ENCODE data around the gene UBE2L5. TPM values are rescaled to one million over a fixed set of nuclear protein-coding genes. Genes with fewer than 3 reads are reported as not detected.

Gene UBE2L5
- total RNA-seq, result 1 to 10 TPM in 1 of 4 donors, not detected in 3; 1.6 TPM

- no peak for DNase-seq (ENCODE audit: low spot score)
- TF ChIP-seq, protein P1, sequence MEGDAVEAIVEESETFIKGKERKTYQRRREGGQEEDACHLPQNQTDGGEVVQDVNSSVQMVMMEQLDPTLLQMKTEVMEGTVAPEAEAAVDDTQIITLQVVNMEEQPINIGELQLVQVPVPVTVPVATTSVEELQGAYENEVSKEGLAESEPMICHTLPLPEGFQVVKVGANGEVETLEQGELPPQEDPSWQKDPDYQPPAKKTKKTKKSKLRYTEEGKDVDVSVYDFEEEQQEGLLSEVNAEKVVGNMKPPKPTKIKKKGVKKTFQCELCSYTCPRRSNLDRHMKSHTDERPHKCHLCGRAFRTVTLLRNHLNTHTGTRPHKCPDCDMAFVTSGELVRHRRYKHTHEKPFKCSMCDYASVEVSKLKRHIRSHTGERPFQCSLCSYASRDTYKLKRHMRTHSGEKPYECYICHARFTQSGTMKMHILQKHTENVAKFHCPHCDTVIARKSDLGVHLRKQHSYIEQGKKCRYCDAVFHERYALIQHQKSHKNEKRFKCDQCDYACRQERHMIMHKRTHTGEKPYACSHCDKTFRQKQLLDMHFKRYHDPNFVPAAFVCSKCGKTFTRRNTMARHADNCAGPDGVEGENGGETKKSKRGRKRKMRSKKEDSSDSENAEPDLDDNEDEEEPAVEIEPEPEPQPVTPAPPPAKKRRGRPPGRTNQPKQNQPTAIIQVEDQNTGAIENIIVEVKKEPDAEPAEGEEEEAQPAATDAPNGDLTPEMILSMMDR (IDR thresholded peaks at IDR 0.05), result no peak
- peak; percentile 78 for ATAC-seq (ENCODE audit: low FRiP score)
These were observed at the start of gene UBE2L5 for GRCh38 chr13:30422054-30422839. Gene UBE2L5, plus strand, starts transcription at chr13:30422493. Its CDS starts 5,498 bp downstream, at chr13:30427991.

DNA sequence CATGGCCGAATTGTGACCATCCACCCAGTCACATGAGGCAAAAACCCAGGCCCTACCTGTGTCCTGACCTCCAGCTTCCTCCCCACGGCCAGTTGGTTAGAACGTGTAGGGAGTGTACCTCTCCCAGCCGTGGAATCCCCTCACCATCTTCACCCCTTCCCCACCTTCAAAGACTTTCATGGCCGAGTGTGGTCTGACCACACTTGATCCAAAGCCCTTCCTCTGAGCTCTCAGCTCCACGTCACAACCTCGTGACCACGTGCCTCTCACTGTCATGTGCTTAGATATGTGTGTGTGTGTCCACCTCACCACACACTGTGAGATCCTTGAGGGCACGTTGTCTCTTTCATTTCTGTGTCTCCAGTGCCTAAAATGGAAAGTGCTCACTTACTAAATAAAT, 48.6 kb upstream of the UBE2L5 start:
- DNase-seq (ENCODE audit: low spot score), result no peak
- TF ChIP-seq, protein P1 (IDR thresholded peaks at IDR 0.05), result no peak
- ATAC-seq (ENCODE audit: low FRiP score), result no peak

GRCh38 chr13:30375265-30375835, 46.9 kb upstream of the UBE2L5 start:
- TF ChIP-seq, protein P1 (IDR thresholded peaks at IDR 0.05), result no peak
- ATAC-seq (ENCODE audit: low FRiP score) (no peak), DNase-seq (ENCODE audit: low spot score) (no peak)

DNA sequence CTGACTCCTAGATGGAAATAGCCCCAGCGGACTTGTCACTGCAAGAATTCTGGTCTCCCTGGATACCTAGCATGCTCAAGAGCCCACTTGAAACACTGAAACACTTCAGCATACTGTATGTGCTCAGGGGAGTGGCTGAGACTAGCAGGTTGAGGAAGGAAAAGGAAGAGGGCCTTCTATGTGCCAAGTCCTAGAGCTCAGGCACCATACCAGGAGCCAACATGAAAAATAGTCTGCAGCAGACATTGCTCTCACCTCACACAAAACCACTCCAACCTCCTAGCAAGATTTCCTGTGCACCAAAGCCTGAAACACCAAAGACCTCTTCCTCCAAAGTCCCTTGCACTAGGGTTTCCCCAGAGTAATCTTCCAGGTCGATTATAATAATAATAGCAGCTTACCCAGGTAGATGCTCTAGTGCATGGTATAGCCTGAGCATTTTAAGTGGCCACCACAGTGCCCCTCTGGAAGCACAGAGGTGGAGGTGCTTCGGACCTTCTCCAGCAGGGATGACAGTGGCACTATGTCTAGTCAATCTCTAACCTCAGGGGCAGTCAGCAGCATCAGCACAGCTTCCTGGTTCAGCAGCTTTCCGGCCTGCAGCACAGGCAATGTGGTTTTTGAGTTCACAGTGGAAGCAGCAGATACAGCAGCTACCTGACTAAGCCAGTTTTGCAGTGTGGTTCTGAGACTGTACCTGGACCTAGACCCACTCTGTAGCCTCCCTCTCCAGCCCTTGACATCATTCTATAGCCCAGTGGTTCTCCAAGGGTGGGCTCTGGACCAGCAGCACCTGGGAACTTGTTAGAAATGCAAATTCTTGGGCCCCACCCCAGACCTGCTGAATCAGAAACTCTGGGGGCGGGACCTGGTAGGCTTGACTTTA, 45.6 kb upstream of the UBE2L5 start:
- TF ChIP-seq, protein P1 (IDR thresholded peaks at IDR 0.05), result no peak
- DNase-seq (ENCODE audit: low spot score), result no peak
- no peak for ATAC-seq (ENCODE audit: low FRiP score)

DNA sequence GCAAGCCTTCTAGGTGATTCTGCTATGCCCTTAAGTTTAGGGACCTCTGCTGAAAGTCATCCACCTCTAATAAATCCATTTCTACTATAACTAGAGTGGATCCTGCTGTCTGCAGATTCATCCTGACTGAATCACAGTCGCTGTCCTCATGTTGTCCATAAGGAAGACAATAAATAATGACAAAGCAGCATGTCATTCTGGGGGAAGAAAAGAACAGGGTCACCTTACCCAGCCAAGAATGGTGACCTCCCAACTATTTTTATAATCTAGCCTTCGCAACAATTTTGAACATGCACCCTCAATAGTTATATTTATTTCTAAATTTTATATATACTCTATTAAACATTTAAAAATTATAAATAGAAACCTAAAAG, 45.0 kb upstream of the UBE2L5 start:
- DNase-seq (ENCODE audit: low spot score) (no peak), ATAC-seq (ENCODE audit: low FRiP score) (no peak)
- TF ChIP-seq, protein P1 (IDR thresholded peaks at IDR 0.05), result no peak

- DNase-seq (ENCODE audit: low spot score), result no peak
- no peak for ATAC-seq (ENCODE audit: low FRiP score)
- TF ChIP-seq, protein P1 (IDR thresholded peaks at IDR 0.05), result no peak
These were observed 44.1 kb upstream of the UBE2L5 start for GRCh38 chr13:30378191-30378590.

Measured in omental fat pad (tissue), 4 donors.